Lower leg skin (tissue), 3 donors: ENCODE data around the gene PTPRN.

ENCODE experiments used
- CTCF ChIP-seq, 3 donors: fragments of 450-650 bp; IDR thresholded peaks; one replicate each; pipeline ENCODE4 v1.5.1; 2016; ENCODE audit warnings: antibody characterized with exemption in 3 of 3, mild to moderate bottlenecking in 3 of 3, moderate library complexity in 2 of 3
- POLR2A ChIP-seq, 2 donors: fragments of 450-650 bp; IDR thresholded peaks; one replicate each; pipeline ENCODE4 v1.6.1; 2016 to 2017; ENCODE audit warnings: antibody characterized with exemption in 2 of 2, mild to moderate bottlenecking in 1 of 2, moderate library complexity in 1 of 2

DNA sequence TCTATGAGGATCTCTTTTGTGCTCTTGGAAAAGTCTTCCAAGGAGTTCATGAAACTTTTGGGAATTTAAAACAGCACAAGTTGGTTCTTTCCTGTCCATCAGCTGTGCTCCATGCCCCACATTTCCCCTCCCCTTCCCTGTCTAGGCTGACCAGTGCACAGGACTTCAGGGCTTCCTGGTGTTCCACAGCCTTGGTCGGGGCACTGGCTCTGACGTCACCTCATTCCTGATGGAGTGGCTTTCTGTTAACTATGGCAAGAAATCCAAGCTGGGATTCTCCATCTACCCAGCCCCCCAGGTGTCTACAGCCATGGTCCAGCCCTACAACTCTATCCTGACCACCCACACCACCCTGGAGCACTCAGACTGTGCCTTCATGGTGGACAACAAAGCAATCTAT lies 38.2 kb downstream of the PTPRN start:
- TF ChIP-seq CTCF (IDR thresholded peaks at IDR 0.05) (no peak), POLR2A (IDR thresholded peaks at IDR 0.05) (no peak)
